Thoracic aorta (tissue), 2 donors: ENCODE results near the gene SUZ12. TPM values are rescaled to one million over a fixed set of nuclear protein-coding genes. Genes with fewer than 3 reads are reported as not detected.
"Not testable (repeated sequence)": the region's sequence is repeated elsewhere in the genome, so short reads cannot be mapped to it uniquely, and the experiment has no call there.

Experiments used
- ATAC-seq: fragments of 150-250 bp; one replicate; pipeline ENCODE4 v1.8.0; 2017; ENCODE audit warnings: low read depth; ENCODE audit not compliant: insufficient number of reproducible peaks, low FRiP score
- DNase-seq: peaks from one replicate; pipeline ENCODE4 v3.0.0-alpha.2; 2020; ENCODE audit warnings: low spot score
- H3K27ac ChIP-seq, 2 donors: fragments of 200-600 bp; sonication (generic); 1 replicate in 1 of 2; 2 replicates in 1 of 2; pipeline ENCODE4 v1.5.1; 2016; ENCODE audit warnings: mild to moderate bottlenecking in 2 of 2, moderate library complexity in 2 of 2
- H3K27me3 ChIP-seq: fragments of 200-600 bp; sonication (generic); replicated peaks from 2 replicates; pipeline ENCODE4 v1.6.0; 2016; ENCODE audit warnings: mild to moderate bottlenecking; ENCODE audit not compliant: insufficient read depth
- H3K36me3 ChIP-seq: fragments of 200-600 bp; sonication (generic); one replicate; pipeline ENCODE4 v1.5.1; 2016
- H3K4me1 ChIP-seq, 2 donors: fragments of 200-600 bp; sonication (generic); 1 replicate in 1 of 2; 2 replicates in 1 of 2; pipeline versions ENCODE4 v1.5.1 to v1.6.0; 2016; ENCODE audit warnings: low read depth in 2 of 2, mild to moderate bottlenecking in 1 of 2; ENCODE audit not compliant: control insufficient read depth in 1 of 2
- H3K4me3 ChIP-seq: fragments of 200-600 bp; sonication (generic); 2 replicates; pipeline ENCODE4 v1.5.1; 2016; ENCODE audit warnings: mild to moderate bottlenecking
- H3K9me3 ChIP-seq: fragments of 200-600 bp; sonication (generic); 2 replicates; pipeline ENCODE4 v1.5.1; 2016
- CTCF ChIP-seq: fragments of 200-600 bp; sonication (generic); IDR thresholded peaks from one replicate; pipeline ENCODE4 v1.5.1; 2019; ENCODE audit warnings: antibody characterized with exemption
- total RNA-seq, 2 donors: library from RNA; depleted of rRNA; stranded (reverse); fragments of >200 nt; gene quantifications; one replicate each; pipeline versions ENCODE4 v1.1.0 to v1.2.3, GENCODE V29; 2016

Gene SUZ12
- total RNA-seq, 2 donors from 2014 or later = 14.4 to 26.0 TPM

GRCh38 chr17:31931756-31932155 lies 5.1 kb upstream of the SUZ12 start:
- H3K27me3 ChIP-seq = no peaks in the 10 kb centered on the region
- no peaks in the 10 kb centered on the region for H3K9me3 ChIP-seq
- ATAC-seq = no peak
- no peaks in the 10 kb centered on the region for H3K4me1 ChIP-seq
- no peak overlapping the region for H3K4me3 ChIP-seq
- H3K27ac ChIP-seq = no peak overlapping the region
- TF ChIP-seq CTCF = no peak
- DNase-seq = no peak
- no peaks in the 10 kb centered on the region for H3K36me3 ChIP-seq

GRCh38 chr17:31935512-31935911 lies 1.3 kb upstream of the SUZ12 start:
- H3K36me3 ChIP-seq = no peaks in the 10 kb centered on the region
- ATAC-seq (no peak), DNase-seq (no peak)
- H3K27me3 ChIP-seq = no peaks in the 10 kb centered on the region
- no peak overlapping the region for H3K4me3 ChIP-seq
- TF ChIP-seq CTCF = no peak
- peaks cover 10 to 16% of the 10 kb centered on the region in 2 donors for H3K4me1 ChIP-seq
- no peaks in the 10 kb centered on the region for H3K9me3 ChIP-seq
- H3K27ac ChIP-seq = no peak overlapping the region

GRCh38 chr17:31937926-31938641 lies 1.3 kb downstream of the SUZ12 start:
- peaks cover 10 to 16% of the 10 kb centered on the region in 2 donors for H3K4me1 ChIP-seq
- H3K36me3 ChIP-seq, H3K27ac ChIP-seq, DNase-seq, H3K27me3 ChIP-seq, ATAC-seq, H3K9me3 ChIP-seq: not testable (repeated sequence)
- H3K4me3 ChIP-seq = peak overlapping the region; percentile 61

GRCh38 chr17:31941916-31942315 lies 5.1 kb downstream of the SUZ12 start:
- peaks cover 10 to 16% of the 10 kb centered on the region in 2 donors for H3K4me1 ChIP-seq
- H3K9me3 ChIP-seq, H3K27me3 ChIP-seq, ATAC-seq, H3K27ac ChIP-seq, H3K4me3 ChIP-seq, DNase-seq, H3K36me3 ChIP-seq: not testable (repeated sequence)

GRCh38 chr17:31942396-31942795 lies 5.6 kb downstream of the SUZ12 start:
- ATAC-seq, DNase-seq: not testable (repeated sequence)

GRCh38 chr17:31951953-31952352 lies 15.1 kb downstream of the SUZ12 start:
- H3K27ac ChIP-seq, DNase-seq, H3K4me1 ChIP-seq, ATAC-seq, H3K9me3 ChIP-seq, H3K27me3 ChIP-seq, H3K4me3 ChIP-seq, H3K36me3 ChIP-seq: not testable (repeated sequence)

More at GRCh38 chr17:31942396-31942795, 5.6 kb downstream of the SUZ12 start:
- H3K4me3 ChIP-seq, H3K9me3 ChIP-seq, H3K27me3 ChIP-seq, H3K36me3 ChIP-seq, H3K27ac ChIP-seq: not testable (repeated sequence)
- peaks cover 10 to 16% of the 10 kb centered on the region in 2 donors for H3K4me1 ChIP-seq

- not testable (repeated sequence) for H3K27ac ChIP-seq, H3K4me3 ChIP-seq, ATAC-seq, H3K9me3 ChIP-seq, H3K27me3 ChIP-seq, DNase-seq, H3K4me1 ChIP-seq
- H3K36me3 ChIP-seq = peaks cover 14% of the 10 kb centered on the region
Observed at GRCh38 chr17:31964131-31964530, 27.3 kb downstream of the SUZ12 start.
